Vagina (tissue), 2 donors: ENCODE measurements around the gene R3HDM2.

ENCODE experiments used
- CTCF ChIP-seq, 3 experiments: fragments of 450-650 bp in 2 of 3; fragments of 200-600 bp in 1 of 3; sonication (generic) in 1 of 3; IDR thresholded peaks; one replicate each; pipeline ENCODE4 v1.5.1; 2017 to 2019; ENCODE audit warnings: antibody characterized with exemption in 3 of 3, mild to moderate bottlenecking in 2 of 3, moderate library complexity in 2 of 3
- POLR2A ChIP-seq, 2 donors: fragments of 450-650 bp; IDR thresholded peaks; one replicate each; pipeline ENCODE4 v1.6.1; 2017; ENCODE audit warnings: antibody characterized with exemption in 2 of 2, mild to moderate bottlenecking in 2 of 2, moderate library complexity in 2 of 2

- TF ChIP-seq CTCF (IDR thresholded peaks at IDR 0.05) = no peak
- TF ChIP-seq POLR2A (IDR thresholded peaks at IDR 0.05) = no peak
These were observed 218.8 kb downstream of the R3HDM2 start for GRCh38 chr12:57211791-57212700.
